Measurements from ENCODE around the gene DNAJA2. TPM values are rescaled to one million over a fixed set of nuclear protein-coding genes. Genes with fewer than 3 reads are reported as not detected.
A peak's percentile ranks its signal among the peaks of the same experiment; 100 is the strongest.

DNAJA2 gene
- total RNA-seq, 2 donors from 2014 or later = 65.1 to 68.2 TPM

- Mint-ChIP-seq H3K36me3 (ENCODE audit: low read depth) (peaks cover 38% of the 10 kb centered on the region), H3K27me3 (ENCODE audit: insufficient read depth) (no peaks in the 10 kb centered on the region), H3K4me3 (no peak overlapping the region), H3K4me1 (no peaks in the 10 kb centered on the region), H3K9me3 (peaks cover 6% of the 10 kb centered on the region), H3K27ac (no peak overlapping the region)
- TF ChIP-seq CTCF (conservative IDR thresholded peaks at IDR 0.05) = peak; percentile 93
- Histone ChIP-seq H3K9ac (ENCODE audit: extremely low read depth, low read length, poor library complexity, severe bottlenecking) (no peak overlapping the region), H3K36me3 (ENCODE audit: control insufficient read depth, insufficient read depth, low read length) (peaks cover 58% of the 10 kb centered on the region), H3K27ac (ENCODE audit: low read depth, low read length) (no peak overlapping the region), H3K9me3 (ENCODE audit: control insufficient read depth, low read length) (no peaks in the 10 kb centered on the region), H3K27me3 (ENCODE audit: control insufficient read depth, insufficient read depth, low read length, poor library complexity, severe bottlenecking) (no peaks in the 10 kb centered on the region), H3K4me3 (ENCODE audit: low read length) (no peak overlapping the region), H3K4me1 (ENCODE audit: control insufficient read depth, insufficient read depth, low read length) (no peaks in the 10 kb centered on the region)
- WGBS, 2 experiments (ENCODE audit: insufficient coverage in 1 of 2, insufficient read length in 1 of 2) = 78 to 79% methylated on average over 21 to 43 of the region's 43 CpGs
- peak; percentile 93 for DNase-seq
These were observed 43.8 kb downstream of the DNAJA2 start for GRCh38 chr16:46929378-46930332.

GRCh38 chr16:46928811-46929210 lies 44.7 kb downstream of the DNAJA2 start:
- Histone ChIP-seq H3K4me3 (ENCODE audit: low read length) (no peak overlapping the region), H3K27ac (ENCODE audit: low read depth, low read length) (no peak overlapping the region), H3K9me3 (ENCODE audit: control insufficient read depth, low read length) (no peaks in the 10 kb centered on the region), H3K36me3 (ENCODE audit: control insufficient read depth, insufficient read depth, low read length) (peaks cover 63% of the 10 kb centered on the region), H3K9ac (ENCODE audit: extremely low read depth, low read length, poor library complexity, severe bottlenecking) (no peak overlapping the region), H3K4me1 (ENCODE audit: control insufficient read depth, insufficient read depth, low read length) (no peaks in the 10 kb centered on the region), H3K27me3 (ENCODE audit: control insufficient read depth, insufficient read depth, low read length, poor library complexity, severe bottlenecking) (no peaks in the 10 kb centered on the region)
- Mint-ChIP-seq H3K36me3 (ENCODE audit: low read depth) (peaks cover 46% of the 10 kb centered on the region), H3K4me1 (no peaks in the 10 kb centered on the region), H3K4me3 (no peak overlapping the region), H3K27me3 (ENCODE audit: insufficient read depth) (no peaks in the 10 kb centered on the region), H3K27ac (no peak overlapping the region), H3K9me3 (peaks cover 6% of the 10 kb centered on the region)
- DNase-seq = peak; percentile 61
- WGBS, 2 experiments (ENCODE audit: insufficient coverage in 1 of 2, insufficient read length in 1 of 2) = 91% methylated on average over 13 to 15 of the region's 15 CpGs
- no peak for TF ChIP-seq CTCF (conservative IDR thresholded peaks at IDR 0.05)

- no peak for DNase-seq
- H3K4me1 Mint-ChIP-seq = no peaks in the 10 kb centered on the region
- no peak for TF ChIP-seq CTCF (conservative IDR thresholded peaks at IDR 0.05)
- no peak overlapping the region for H3K4me3 ChIP-seq (ENCODE audit: low read length)
- no peaks in the 10 kb centered on the region for H3K27me3 Mint-ChIP-seq (ENCODE audit: insufficient read depth)
- peaks cover 59% of the 10 kb centered on the region for H3K36me3 Mint-ChIP-seq (ENCODE audit: low read depth)
- no peak overlapping the region for H3K27ac ChIP-seq (ENCODE audit: low read depth, low read length)
- no peaks in the 10 kb centered on the region for H3K4me1 ChIP-seq (ENCODE audit: control insufficient read depth, insufficient read depth, low read length)
- no peak overlapping the region for H3K9ac ChIP-seq (ENCODE audit: extremely low read depth, low read length, poor library complexity, severe bottlenecking)
- H3K4me3 Mint-ChIP-seq = no peak overlapping the region
- no peaks in the 10 kb centered on the region for H3K9me3 Mint-ChIP-seq
- WGBS, 2 experiments (ENCODE audit: insufficient coverage in 1 of 2, insufficient read length in 1 of 2) = 85 to 96% methylated on average over 2 to 8 of the region's 8 CpGs
- no peaks in the 10 kb centered on the region for H3K9me3 ChIP-seq (ENCODE audit: control insufficient read depth, low read length)
- no peaks in the 10 kb centered on the region for H3K27me3 ChIP-seq (ENCODE audit: control insufficient read depth, insufficient read depth, low read length, poor library complexity, severe bottlenecking)
- H3K36me3 ChIP-seq (ENCODE audit: control insufficient read depth, insufficient read depth, low read length) = peaks cover 70% of the 10 kb centered on the region
- H3K27ac Mint-ChIP-seq = no peak overlapping the region
These were observed 46.2 kb downstream of the DNAJA2 start for GRCh38 chr16:46927273-46927672.

All from endodermal cell (in vitro differentiated cells).